ENCODE measurements around the gene PLCXD1.

The PLCXD1 gene

DNA sequence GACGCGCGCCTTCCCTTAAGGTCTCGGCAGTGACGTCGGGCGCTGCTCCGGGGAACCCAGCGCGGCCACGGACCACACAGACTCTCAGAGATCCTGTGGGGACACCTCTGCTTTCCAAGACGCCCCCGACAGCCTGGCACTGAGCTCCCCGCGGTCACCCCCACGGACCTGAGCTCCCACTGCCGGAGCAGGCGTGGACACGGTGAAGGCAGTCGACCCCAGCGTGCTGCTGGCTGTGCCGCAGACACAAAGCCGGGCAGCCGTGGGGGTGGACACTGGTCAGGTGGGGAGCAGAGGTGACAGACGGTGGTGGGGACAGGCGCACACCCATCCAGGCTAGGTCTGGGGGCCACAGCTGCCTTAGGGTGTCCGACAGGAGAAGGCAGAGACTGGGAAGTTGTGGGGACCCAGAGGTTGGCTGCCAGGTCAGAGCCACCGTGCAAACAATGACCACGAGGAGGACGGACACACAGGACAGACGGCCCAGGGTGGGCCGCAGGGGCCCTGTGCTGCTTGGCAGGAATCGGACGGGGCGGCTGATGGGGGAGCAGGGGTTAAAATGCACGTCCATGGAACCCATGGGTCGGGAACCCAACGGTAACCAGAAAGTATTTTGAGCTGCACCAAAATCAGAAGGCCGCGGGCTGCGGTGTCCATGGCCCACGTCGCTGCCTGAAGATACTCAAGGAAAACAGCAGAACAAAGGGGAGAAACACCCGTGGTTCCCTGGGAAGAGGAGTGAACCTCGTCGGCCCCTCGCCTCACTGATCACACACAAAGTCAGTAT is 54.0 kb downstream of the PLCXD1 start:
- no peak overlapping the region for H3K4me3 ChIP-seq (replicated peaks in 1 of 2; ENCODE audit: low read depth in 2 of 2, low read length in 2 of 2)
- TF ChIP-seq, protein P1, sequence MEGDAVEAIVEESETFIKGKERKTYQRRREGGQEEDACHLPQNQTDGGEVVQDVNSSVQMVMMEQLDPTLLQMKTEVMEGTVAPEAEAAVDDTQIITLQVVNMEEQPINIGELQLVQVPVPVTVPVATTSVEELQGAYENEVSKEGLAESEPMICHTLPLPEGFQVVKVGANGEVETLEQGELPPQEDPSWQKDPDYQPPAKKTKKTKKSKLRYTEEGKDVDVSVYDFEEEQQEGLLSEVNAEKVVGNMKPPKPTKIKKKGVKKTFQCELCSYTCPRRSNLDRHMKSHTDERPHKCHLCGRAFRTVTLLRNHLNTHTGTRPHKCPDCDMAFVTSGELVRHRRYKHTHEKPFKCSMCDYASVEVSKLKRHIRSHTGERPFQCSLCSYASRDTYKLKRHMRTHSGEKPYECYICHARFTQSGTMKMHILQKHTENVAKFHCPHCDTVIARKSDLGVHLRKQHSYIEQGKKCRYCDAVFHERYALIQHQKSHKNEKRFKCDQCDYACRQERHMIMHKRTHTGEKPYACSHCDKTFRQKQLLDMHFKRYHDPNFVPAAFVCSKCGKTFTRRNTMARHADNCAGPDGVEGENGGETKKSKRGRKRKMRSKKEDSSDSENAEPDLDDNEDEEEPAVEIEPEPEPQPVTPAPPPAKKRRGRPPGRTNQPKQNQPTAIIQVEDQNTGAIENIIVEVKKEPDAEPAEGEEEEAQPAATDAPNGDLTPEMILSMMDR (IDR thresholded peaks at IDR 0.05; ENCODE audit: low read depth, low read length): no peak
- no peak for DNase-seq (ENCODE audit: low read depth in 2 of 2)

GRCh38 chrX:335758-336155 is 54.6 kb downstream of the PLCXD1 start:
- DNase-seq (ENCODE audit: low read depth in 2 of 2): no peak
- TF ChIP-seq, protein P1 (IDR thresholded peaks at IDR 0.05; ENCODE audit: low read depth, low read length): no peak
- no peak overlapping the region for H3K4me3 ChIP-seq (replicated peaks in 1 of 2; ENCODE audit: low read depth in 2 of 2, low read length in 2 of 2)

GRCh38 chrX:336227-336626 is 55.0 kb downstream of the PLCXD1 start:
- H3K4me3 ChIP-seq (replicated peaks in 1 of 2; ENCODE audit: low read depth in 2 of 2, low read length in 2 of 2): no peak overlapping the region
- TF ChIP-seq, protein P1 (IDR thresholded peaks at IDR 0.05; ENCODE audit: low read depth, low read length): no peak
- no peak for DNase-seq (ENCODE audit: low read depth in 2 of 2)

DNA sequence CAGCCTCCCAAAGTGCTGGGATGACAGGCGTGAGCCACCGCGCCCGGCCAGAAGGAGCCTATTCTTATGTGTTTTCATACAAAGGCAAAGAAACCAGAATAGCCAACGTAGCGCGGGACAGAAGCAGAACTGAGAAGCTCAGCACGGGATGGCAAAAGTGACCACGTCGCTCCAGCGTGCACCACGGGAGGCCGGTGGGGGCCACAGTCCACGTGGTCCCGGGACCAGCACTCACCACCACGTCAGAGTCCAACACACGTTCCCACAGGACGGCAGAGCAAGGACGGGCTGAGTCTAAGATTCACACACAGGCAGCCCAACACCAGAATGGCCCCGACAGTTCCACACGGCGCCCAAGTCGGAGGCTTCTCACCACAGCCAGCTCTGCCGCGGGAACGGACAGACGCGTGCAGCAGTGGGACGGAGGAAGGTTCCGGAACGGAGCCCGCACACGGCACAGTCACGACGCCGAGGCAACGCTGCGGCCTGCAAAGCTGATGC is 56.2 kb downstream of the PLCXD1 start:
- no peak for DNase-seq (ENCODE audit: low read depth in 2 of 2)
- no peak overlapping the region for H3K4me3 ChIP-seq (replicated peaks in 1 of 2; ENCODE audit: low read depth in 2 of 2, low read length in 2 of 2)
- TF ChIP-seq, protein P1 (IDR thresholded peaks at IDR 0.05; ENCODE audit: low read depth, low read length): no peak

GRCh38 chrX:338281-338835 is 57.2 kb downstream of the PLCXD1 start:
- TF ChIP-seq, protein P1 (IDR thresholded peaks at IDR 0.05; ENCODE audit: low read depth, low read length): no peak
- H3K4me3 ChIP-seq (replicated peaks in 1 of 2; ENCODE audit: low read depth in 2 of 2, low read length in 2 of 2): no peak overlapping the region
- DNase-seq (ENCODE audit: low read depth in 2 of 2): no peak

- no peak for DNase-seq (ENCODE audit: low read depth in 2 of 2)
- no peak overlapping the region for H3K4me3 ChIP-seq (replicated peaks in 1 of 2; ENCODE audit: low read depth in 2 of 2, low read length in 2 of 2)
- TF ChIP-seq, protein P1 (IDR thresholded peaks at IDR 0.05; ENCODE audit: low read depth, low read length): no peak
Observed at GRCh38 chrX:338836-339400, 57.7 kb downstream of the PLCXD1 start.

All from cardiac fibroblast (primary cell).